ENCODE results near the gene VSIR.

Gene VSIR

GRCh38 chr10:71711052-71711623, 62.2 kb downstream of the VSIR start:
- no peak for DNase-seq

GRCh38 chr10:71710519-71710918, 62.8 kb downstream of the VSIR start:
- no peak for DNase-seq

GRCh38 chr10:71708897-71709882, 64.1 kb downstream of the VSIR start:
- DNase-seq = no peak

- no peak for DNase-seq
Measured at GRCh38 chr10:71708301-71708703, 65.0 kb downstream of the VSIR start.

- DNase-seq = no peak
Measured at GRCh38 chr10:71707240-71707789, 66.0 kb downstream of the VSIR start.

- DNase-seq = no peak
Measured at GRCh38 chr10:71706216-71707121, 66.9 kb downstream of the VSIR start.

GRCh38 chr10:71705582-71705981, 67.7 kb downstream of the VSIR start:
- DNase-seq = no peak

- no peak for DNase-seq
Measured at GRCh38 chr10:71704816-71705215, 68.5 kb downstream of the VSIR start.

- no peak for DNase-seq
Measured at GRCh38 chr10:71703577-71703976, 69.7 kb downstream of the VSIR start.

GRCh38 chr10:71701496-71702132, 71.7 kb downstream of the VSIR start:
- no peak for DNase-seq

GRCh38 chr10:71700731-71701368, 72.5 kb downstream of the VSIR start:
- no peak for DNase-seq

- DNase-seq = no peak
Measured at GRCh38 chr10:71698737-71699136, 74.6 kb downstream of the VSIR start.

- DNase-seq = no peak
Measured at GRCh38 chr10:71697938-71698709, 75.2 kb downstream of the VSIR start.

Data from fibroblast of skin of abdomen (primary cell).